ACC112 (cell line): ENCODE data around the gene SMG6.
"Not testable (repeated sequence)": the region's sequence is repeated elsewhere in the genome, so short reads cannot be mapped to it uniquely, and the experiment has no call there.

Source experiments
- H2AFZ ChIP-seq: fragments of 200-600 bp; sonication (generic); one replicate; pipeline ENCODE4 v1.6.0; 2017; ENCODE audit warnings: antibody characterized with exemption, low read length; ENCODE audit not compliant: unreplicated experiment
- H3K27ac ChIP-seq: fragments of 200-600 bp; sonication (generic); 2 replicates; pipeline ENCODE4 v1.5.1; 2014; ENCODE audit warnings: low read depth, mild to moderate bottlenecking, antibody characterized with exemption, low read length, moderate library complexity
- H3K27me3 ChIP-seq: fragments of 200-600 bp; sonication (generic); 2 replicates; pipeline ENCODE4 v1.6.1; 2014; ENCODE audit warnings: mild to moderate bottlenecking, antibody characterized with exemption, low read length, moderate library complexity, mixed read lengths; ENCODE audit not compliant: insufficient read depth
- H3K36me3 ChIP-seq: fragments of 200-600 bp; sonication (generic); 2 replicates; pipeline ENCODE4 v1.6.1; 2016; ENCODE audit warnings: mild to moderate bottlenecking, antibody characterized with exemption, low read length, moderate library complexity, mixed read lengths; ENCODE audit not compliant: insufficient read depth
- H3K4me1 ChIP-seq: fragments of 200-600 bp; sonication (generic); one replicate; pipeline ENCODE4 v1.6.1; 2016; ENCODE audit warnings: low read length, mixed read lengths; ENCODE audit not compliant: insufficient read depth, unreplicated experiment, control insufficient read depth
- H3K4me3 ChIP-seq: fragments of 200-600 bp; sonication (generic); 2 replicates; pipeline ENCODE4 v1.5.1; 2014; ENCODE audit warnings: mild to moderate bottlenecking, low read depth, low read length
- H3K79me2 ChIP-seq: fragments of 200-600 bp; sonication (generic); one replicate; pipeline ENCODE4 v1.6.0; 2016; ENCODE audit warnings: low read length; ENCODE audit not compliant: control insufficient read depth, unreplicated experiment, insufficient read depth

Gene SMG6

GRCh38 chr17:2263183-2264066, 40.2 kb downstream of the SMG6 start:
- Histone ChIP-seq H3K4me3 (peak overlapping the region; percentile 19), H2AFZ (no peak overlapping the region), H3K79me2 (peaks cover 13% of the 10 kb centered on the region), H3K27me3 (no peaks in the 10 kb centered on the region), H3K27ac (peak overlapping the region; percentile 82), H3K4me1 (peaks cover 30% of the 10 kb centered on the region), H3K36me3 (no peaks in the 10 kb centered on the region)

- H3K27ac ChIP-seq, result peak overlapping the region; percentile 82
Observed at GRCh38 chr17:2262135-2262587, 41.4 kb downstream of the SMG6 start.

DNA sequence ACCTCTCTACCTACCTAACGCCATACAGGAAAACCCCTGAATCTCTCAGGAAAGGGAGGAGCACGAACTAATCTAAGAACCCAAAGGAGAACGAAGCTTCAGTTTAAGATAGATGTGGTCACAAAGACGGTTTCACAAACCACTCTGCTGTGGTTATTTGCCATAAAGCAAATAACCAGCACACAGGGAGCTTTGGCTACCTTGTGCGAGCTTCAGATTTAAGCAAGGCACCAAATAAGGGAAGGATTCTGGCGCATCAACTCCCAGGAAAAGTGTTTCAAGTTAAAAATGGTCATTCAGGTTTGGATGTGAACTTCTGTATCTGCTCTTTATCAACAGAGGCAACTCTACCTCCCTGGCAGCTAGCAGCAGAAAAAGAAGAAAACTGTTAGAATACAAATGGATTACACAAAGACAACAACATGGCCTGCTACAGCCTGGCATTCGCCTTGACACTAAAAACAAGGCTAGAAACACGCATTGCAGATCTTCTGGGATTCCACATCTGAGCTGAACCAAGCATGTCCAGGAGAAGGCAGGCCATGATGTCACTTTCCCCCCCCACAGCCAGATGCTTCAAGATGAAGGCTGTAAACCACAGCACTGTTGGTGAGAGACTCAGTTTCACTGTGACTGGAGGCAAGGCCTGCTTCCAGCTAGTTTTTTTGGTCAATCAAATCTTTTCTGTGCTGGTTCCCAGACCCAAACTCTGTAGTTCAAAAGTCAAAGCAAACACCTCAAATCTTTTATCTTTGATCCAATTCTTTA, 43.6 kb downstream of the SMG6 start:
- H3K4me1 ChIP-seq, result peaks cover 30% of the 10 kb centered on the region
- H3K36me3 ChIP-seq, result no peaks in the 10 kb centered on the region
- H2AFZ ChIP-seq, result no peak overlapping the region
- peaks cover 13% of the 10 kb centered on the region for H3K79me2 ChIP-seq
- no peaks in the 10 kb centered on the region for H3K27me3 ChIP-seq
- no peak overlapping the region for H3K27ac ChIP-seq
- H3K4me3 ChIP-seq, result no peak overlapping the region

More at GRCh38 chr17:2262135-2262587, 41.4 kb downstream of the SMG6 start:
- H3K36me3 ChIP-seq, result no peaks in the 10 kb centered on the region
- peak overlapping the region; percentile 36; the same call in 1 of the 2 replicates for H3K4me3 ChIP-seq
- H2AFZ ChIP-seq, result no peak overlapping the region
- peaks cover 13% of the 10 kb centered on the region for H3K79me2 ChIP-seq
- H3K27me3 ChIP-seq, result no peaks in the 10 kb centered on the region
- peaks cover 30% of the 10 kb centered on the region for H3K4me1 ChIP-seq

DNA sequence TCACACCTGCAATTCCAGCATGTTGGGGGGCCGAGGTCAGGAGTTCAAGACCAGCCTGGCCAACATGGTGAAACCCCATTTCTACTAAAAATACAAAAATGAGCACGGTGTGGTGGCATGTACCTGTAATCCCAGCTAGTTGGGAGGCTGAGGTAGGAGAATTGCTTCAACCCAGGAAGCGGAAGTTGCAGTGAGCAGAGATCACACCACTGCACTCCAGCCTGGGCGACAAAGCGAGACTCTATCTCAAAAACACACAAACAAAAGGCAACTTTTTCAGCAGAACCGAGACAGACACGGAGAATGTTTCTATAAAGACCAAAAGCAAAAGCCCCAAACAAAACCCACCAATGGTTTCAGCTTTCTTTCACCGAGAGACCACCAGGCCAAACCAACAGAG, 44.8 kb downstream of the SMG6 start:
- not testable (repeated sequence) for H2AFZ ChIP-seq, H3K79me2 ChIP-seq, H3K36me3 ChIP-seq, H3K27ac ChIP-seq, H3K4me3 ChIP-seq, H3K27me3 ChIP-seq
- H3K4me1 ChIP-seq, result peaks cover 23% of the 10 kb centered on the region

DNA sequence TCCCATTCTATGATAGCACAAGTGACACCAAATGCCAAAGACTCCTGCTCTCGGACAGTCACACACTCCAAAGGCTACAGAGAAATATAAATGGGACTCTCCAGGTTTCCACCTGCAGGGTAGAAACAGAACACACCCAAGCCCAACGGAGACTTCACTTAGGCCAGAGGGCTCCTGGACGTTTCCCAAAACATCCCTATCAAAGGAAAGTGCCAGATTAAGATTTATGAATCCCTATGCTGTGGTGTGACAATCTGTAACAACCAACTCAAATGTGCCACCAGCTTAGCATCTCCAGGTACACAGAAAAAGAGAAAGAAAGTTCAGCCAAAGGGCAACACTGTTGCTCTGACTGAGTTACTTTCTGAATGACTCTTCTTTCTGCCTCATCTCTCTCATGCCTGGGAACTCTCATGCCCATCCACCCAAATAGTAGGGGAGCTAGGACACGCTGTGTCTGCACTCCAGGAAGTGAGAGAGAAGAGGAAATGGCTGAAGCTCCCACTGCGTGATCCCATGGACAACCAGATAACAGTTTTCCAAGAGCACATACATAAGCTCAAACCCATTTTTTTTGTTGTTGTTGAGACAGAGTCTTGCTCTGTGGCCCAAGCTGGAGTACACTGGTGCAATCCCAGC, 49.7 kb downstream of the SMG6 start:
- Histone ChIP-seq H3K4me3 (no peak overlapping the region), H3K27ac (no peak overlapping the region), H3K27me3 (no peaks in the 10 kb centered on the region), H2AFZ (no peak overlapping the region), H3K4me1 (peaks cover 27% of the 10 kb centered on the region), H3K36me3 (no peaks in the 10 kb centered on the region), H3K79me2 (peaks cover 3% of the 10 kb centered on the region)

DNA sequence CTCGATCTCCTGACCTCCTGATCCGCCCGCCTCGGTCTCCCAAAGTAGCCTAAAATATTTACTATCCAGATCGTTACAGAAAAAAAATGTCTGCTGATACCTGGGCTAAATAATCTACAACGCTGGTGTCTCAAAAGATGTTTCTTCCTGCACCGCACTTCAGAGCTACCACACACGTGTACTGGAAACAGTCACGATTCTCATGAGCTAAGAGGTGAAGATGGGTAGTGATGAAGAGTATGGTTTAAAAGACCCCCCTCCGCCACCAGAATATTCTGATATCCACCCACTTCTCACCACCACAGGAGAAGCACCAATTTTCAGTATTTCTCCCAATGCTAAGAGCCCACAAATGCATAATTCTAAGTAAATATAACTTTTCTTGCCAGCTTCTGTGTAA, 50.2 kb downstream of the SMG6 start:
- Histone ChIP-seq H3K79me2 (no peaks in the 10 kb centered on the region), H3K36me3 (no peaks in the 10 kb centered on the region; the same call in 1 of the 2 replicates), H3K27ac (no peak overlapping the region), H2AFZ (no peak overlapping the region), H3K27me3 (no peaks in the 10 kb centered on the region), H3K4me3 (no peak overlapping the region), H3K4me1 (peaks cover 27% of the 10 kb centered on the region)

GRCh38 chr17:2251098-2251497, 52.5 kb downstream of the SMG6 start:
- Histone ChIP-seq H3K27ac (peak overlapping the region; percentile 80), H3K27me3 (no peaks in the 10 kb centered on the region), H3K4me1 (peaks cover 27% of the 10 kb centered on the region), H3K36me3 (no peaks in the 10 kb centered on the region; the same call in 1 of the 2 replicates), H3K79me2 (no peaks in the 10 kb centered on the region), H2AFZ (no peak overlapping the region), H3K4me3 (no peak overlapping the region)

DNA sequence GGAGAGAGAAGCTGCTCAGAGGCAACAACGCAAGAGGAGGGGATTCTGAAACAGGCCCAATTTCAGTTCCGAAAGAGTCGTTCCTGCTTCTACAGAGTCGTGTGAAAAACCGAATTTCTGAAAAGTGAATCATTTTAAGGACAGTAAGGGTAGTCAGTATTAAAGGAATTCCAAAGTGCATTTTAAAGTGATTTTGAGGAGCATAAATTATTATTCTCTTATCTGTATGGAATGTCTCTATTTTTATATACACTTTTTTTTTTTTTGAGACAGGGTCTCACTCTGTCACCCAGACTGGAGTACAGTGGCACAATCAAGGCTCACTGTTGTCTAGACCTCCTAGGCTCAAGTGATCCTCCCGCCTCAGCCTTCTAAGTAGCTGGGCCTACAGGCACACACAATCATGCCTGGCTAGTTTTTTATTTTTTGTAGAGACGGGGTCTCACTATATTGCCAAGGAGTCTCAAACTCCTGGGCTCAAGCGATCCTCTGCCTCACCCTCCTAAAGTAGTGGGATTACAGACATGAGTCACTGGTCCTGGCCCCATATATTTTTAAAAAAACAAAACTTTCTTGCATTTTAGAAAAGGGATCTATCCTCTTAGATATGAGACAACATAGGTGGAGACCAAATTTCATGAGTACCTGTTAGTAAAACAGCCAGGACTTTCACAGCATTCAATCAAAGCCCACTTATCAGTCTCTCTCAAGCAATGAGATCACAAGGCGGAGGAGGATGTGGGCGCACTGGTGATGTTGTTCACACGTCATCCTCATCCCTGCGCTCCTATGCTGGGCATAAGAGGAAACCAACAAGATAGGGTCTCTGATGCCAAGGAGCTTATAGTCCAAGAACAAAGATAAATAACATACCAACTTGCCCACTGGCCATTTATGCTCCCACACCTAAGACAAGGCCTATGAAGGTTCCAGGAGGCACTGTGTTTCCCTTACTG, 53.2 kb downstream of the SMG6 start:
- Histone ChIP-seq H3K27ac (peak overlapping the region; percentile 80), H3K36me3 (no peaks in the 10 kb centered on the region; the same call in 1 of the 2 replicates), H3K4me3 (0 out of 2 replicates have a peak overlapping the region, but pooled peaks have one; percentile 16), H3K79me2 (no peaks in the 10 kb centered on the region), H3K27me3 (no peaks in the 10 kb centered on the region), H2AFZ (no peak overlapping the region), H3K4me1 (peaks cover 27% of the 10 kb centered on the region)

DNA sequence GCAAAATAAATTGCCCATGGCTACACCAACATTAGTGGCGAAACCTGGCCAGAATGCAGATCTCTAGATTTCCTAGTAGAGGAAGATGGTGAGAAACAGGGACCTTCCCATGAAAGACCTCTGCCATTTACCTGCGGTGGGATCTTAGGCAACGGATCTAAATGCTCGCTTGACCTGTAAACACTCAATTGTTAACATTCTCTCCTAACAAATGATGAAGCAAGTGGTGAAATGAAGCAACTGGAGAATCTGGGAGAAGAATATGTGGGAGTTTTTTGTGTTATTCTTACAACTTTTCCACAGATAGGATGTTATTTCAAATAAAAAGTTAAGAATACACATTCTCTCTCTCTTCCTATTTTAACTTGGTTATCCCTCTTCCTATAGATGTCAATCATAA, 56.6 kb downstream of the SMG6 start:
- H3K36me3 ChIP-seq, result peaks cover 3% of the 10 kb centered on the region
- H3K79me2 ChIP-seq, result no peaks in the 10 kb centered on the region
- H3K4me3 ChIP-seq, result no peak overlapping the region
- H3K27ac ChIP-seq, result no peak overlapping the region
- no peak overlapping the region for H2AFZ ChIP-seq
- H3K27me3 ChIP-seq, result no peaks in the 10 kb centered on the region
- peaks cover 40% of the 10 kb centered on the region for H3K4me1 ChIP-seq
